ENCODE data around the gene MORC1. TPM values are rescaled to one million over a fixed set of nuclear protein-coding genes. Genes with fewer than 3 reads are reported as not detected.
A peak's percentile ranks its signal among the peaks of the same experiment; 100 is the strongest.
"Not testable (repeated sequence)": the region's sequence is repeated elsewhere in the genome, so short reads cannot be mapped to it uniquely, and the experiment has no call there.

Gene MORC1
- total RNA-seq, 2 experiments from 2014 or later, result not detected

GRCh38 chr3:109091846-109092245 is 26.1 kb downstream of the MORC1 start:
- Mint-ChIP-seq H3K4me1 (ENCODE audit: low read depth) (no peaks in the 10 kb centered on the region), H3K27ac (no peak overlapping the region), H3K4me3 (no peak overlapping the region), H3K27me3 (ENCODE audit: low read depth) (peaks cover 9% of the 10 kb centered on the region), H3K9me3 (no peaks in the 10 kb centered on the region), H3K36me3 (ENCODE audit: low read depth) (no peaks in the 10 kb centered on the region)
- no peak for DNase-seq
- CTCF ChIA-PET, result no interaction called here
- intact Hi-C loops (cut with micrococcal nuclease), result no loop called here

- H3K4me3 Mint-ChIP-seq, result no peak overlapping the region
- no peaks in the 10 kb centered on the region for H3K9me3 Mint-ChIP-seq
- no peaks in the 10 kb centered on the region for H3K36me3 Mint-ChIP-seq (ENCODE audit: low read depth)
- H3K27ac Mint-ChIP-seq, result no peak overlapping the region
- H3K27me3 Mint-ChIP-seq (ENCODE audit: low read depth), result peaks cover 9% of the 10 kb centered on the region
- no peaks in the 10 kb centered on the region for H3K4me1 Mint-ChIP-seq (ENCODE audit: low read depth)
- CTCF ChIA-PET, result no interaction called here
- no peak for DNase-seq
- intact Hi-C loops (cut with micrococcal nuclease), result no loop called here
Measured at GRCh38 chr3:109089265-109089664, 28.7 kb downstream of the MORC1 start.

- peaks cover 4% of the 10 kb centered on the region for H3K9me3 Mint-ChIP-seq
- no peaks in the 10 kb centered on the region for H3K36me3 Mint-ChIP-seq (ENCODE audit: low read depth)
- H3K4me3 Mint-ChIP-seq, result no peak overlapping the region
- no peaks in the 10 kb centered on the region for H3K4me1 Mint-ChIP-seq (ENCODE audit: low read depth)
- CTCF ChIA-PET, result interaction anchor here (0.7 to 3.2 kb wide), 12 partner anchors 11 to 596 kb away, joined by 3 to 30 read pairs (median 4); no protein-coding TSS in a partner anchor
- H3K27ac Mint-ChIP-seq, result no peak overlapping the region
- H3K27me3 Mint-ChIP-seq (ENCODE audit: low read depth), result peaks cover 6% of the 10 kb centered on the region
- DNase-seq, result peak; percentile 38
- intact Hi-C loops (cut with micrococcal nuclease), result loop anchor here (1.0 to 5.0 kb wide), 5 partner anchors 32 to 593 kb away; no protein-coding TSS in a partner anchor
Measured at GRCh38 chr3:109081746-109082510, 36.0 kb downstream of the MORC1 start.

GRCh38 chr3:109080090-109080489 is 37.8 kb downstream of the MORC1 start:
- CTCF ChIA-PET, result interaction anchor here (1.0 kb wide), 1 partner anchor 55 kb away, joined by 3 read pairs; no protein-coding TSS in a partner anchor
- H3K9me3 Mint-ChIP-seq; H3K27ac Mint-ChIP-seq; H3K4me1 Mint-ChIP-seq (ENCODE audit: low read depth); DNase-seq; H3K4me3 Mint-ChIP-seq; H3K36me3 Mint-ChIP-seq (ENCODE audit: low read depth): not testable (repeated sequence)
- peaks cover 14% of the 10 kb centered on the region for H3K27me3 Mint-ChIP-seq (ENCODE audit: low read depth)
- intact Hi-C loops (cut with micrococcal nuclease), result loop anchor here (5.0 kb wide), 1 partner anchor 163 kb away; no protein-coding TSS in a partner anchor

- intact Hi-C loops (cut with micrococcal nuclease), result no loop called here
- DNase-seq, result no peak
- no peaks in the 10 kb centered on the region for H3K36me3 Mint-ChIP-seq (ENCODE audit: low read depth)
- no peak overlapping the region for H3K27ac Mint-ChIP-seq
- H3K9me3 Mint-ChIP-seq, result no peaks in the 10 kb centered on the region
- H3K4me3 Mint-ChIP-seq, result no peak overlapping the region
- CTCF ChIA-PET, result interaction anchor here (1.2 kb wide), 1 partner anchor 49 kb away, joined by 5 read pairs; no protein-coding TSS in a partner anchor
- peaks cover 21% of the 10 kb centered on the region for H3K27me3 Mint-ChIP-seq (ENCODE audit: low read depth)
- peaks cover 5% of the 10 kb centered on the region for H3K4me1 Mint-ChIP-seq (ENCODE audit: low read depth)
Measured at GRCh38 chr3:109073116-109073515, 44.8 kb downstream of the MORC1 start.

- Mint-ChIP-seq H3K36me3 (ENCODE audit: low read depth) (no peaks in the 10 kb centered on the region), H3K27ac (no peak overlapping the region), H3K27me3 (ENCODE audit: low read depth) (peaks cover 21% of the 10 kb centered on the region), H3K9me3 (no peaks in the 10 kb centered on the region), H3K4me1 (ENCODE audit: low read depth) (peaks cover 5% of the 10 kb centered on the region), H3K4me3 (no peak overlapping the region)
- peak; percentile 8 for DNase-seq
- intact Hi-C loops (cut with micrococcal nuclease), result no loop called here
- CTCF ChIA-PET, result interaction anchor here (1.4 kb wide), 1 partner anchor 9 kb away, joined by 4 read pairs; no protein-coding TSS in a partner anchor
Measured at GRCh38 chr3:109072194-109072593, 45.7 kb downstream of the MORC1 start.

- H3K36me3 Mint-ChIP-seq (ENCODE audit: low read depth), result no peaks in the 10 kb centered on the region
- H3K4me1 Mint-ChIP-seq (ENCODE audit: low read depth), result peaks cover 5% of the 10 kb centered on the region
- H3K27ac Mint-ChIP-seq, result no peak overlapping the region
- CTCF ChIA-PET, result interaction anchor here (0.5 to 1.7 kb wide), 4 partner anchors 10 to 896 kb away, joined by 4 to 13 read pairs (median 4); no protein-coding TSS in a partner anchor
- H3K9me3 Mint-ChIP-seq, result no peaks in the 10 kb centered on the region
- peaks cover 20% of the 10 kb centered on the region for H3K27me3 Mint-ChIP-seq (ENCODE audit: low read depth)
- DNase-seq, result no peak
- intact Hi-C loops (cut with micrococcal nuclease), result no loop called here
- H3K4me3 Mint-ChIP-seq, result no peak overlapping the region
Measured at GRCh38 chr3:109071350-109072142, 46.4 kb downstream of the MORC1 start.

- peaks cover 12% of the 10 kb centered on the region for H3K27me3 Mint-ChIP-seq (ENCODE audit: low read depth)
- no peak overlapping the region for H3K4me3 Mint-ChIP-seq
- CTCF ChIA-PET, result interaction anchor here (0.8 to 1.7 kb wide), 2 partner anchors 15 to 46 kb away, joined by 4 to 13 read pairs; no protein-coding TSS in a partner anchor
- no peaks in the 10 kb centered on the region for H3K9me3 Mint-ChIP-seq
- no peak overlapping the region for H3K27ac Mint-ChIP-seq
- no peaks in the 10 kb centered on the region for H3K36me3 Mint-ChIP-seq (ENCODE audit: low read depth)
- no peak for DNase-seq
- H3K4me1 Mint-ChIP-seq (ENCODE audit: low read depth), result peaks cover 5% of the 10 kb centered on the region
- intact Hi-C loops (cut with micrococcal nuclease), result no loop called here
Measured at GRCh38 chr3:109070211-109070610, 47.7 kb downstream of the MORC1 start.

- CTCF ChIA-PET, result interaction anchor here (0.5 kb wide), 1 partner anchor 359 kb away, joined by 3 read pairs; no protein-coding TSS in a partner anchor
- Mint-ChIP-seq H3K4me1 (ENCODE audit: low read depth) (no peaks in the 10 kb centered on the region), H3K27me3 (ENCODE audit: low read depth) (peaks cover 9% of the 10 kb centered on the region), H3K9me3 (no peaks in the 10 kb centered on the region), H3K36me3 (ENCODE audit: low read depth) (no peaks in the 10 kb centered on the region), H3K4me3 (no peak overlapping the region), H3K27ac (no peak overlapping the region)
- intact Hi-C loops (cut with micrococcal nuclease), result no loop called here
- DNase-seq, result no peak
Measured at GRCh38 chr3:109066864-109067263, 51.1 kb downstream of the MORC1 start.

- H3K36me3 Mint-ChIP-seq (ENCODE audit: low read depth), result no peaks in the 10 kb centered on the region
- CTCF ChIA-PET, result interaction anchor here (0.6 to 1.0 kb wide), 2 partner anchors 12 to 35 kb away, joined by 3 to 5 read pairs; no protein-coding TSS in a partner anchor
- H3K4me3 Mint-ChIP-seq, result no peak overlapping the region
- H3K27me3 Mint-ChIP-seq (ENCODE audit: low read depth), result peaks cover 20% of the 10 kb centered on the region
- H3K27ac Mint-ChIP-seq, result no peak overlapping the region
- no peaks in the 10 kb centered on the region for H3K9me3 Mint-ChIP-seq
- intact Hi-C loops (cut with micrococcal nuclease), result no loop called here
- DNase-seq, result no peak
- peaks cover 2% of the 10 kb centered on the region for H3K4me1 Mint-ChIP-seq (ENCODE audit: low read depth)
Measured at GRCh38 chr3:109059264-109059663, 58.7 kb downstream of the MORC1 start.

GRCh38 chr3:109057616-109058015 is 60.3 kb downstream of the MORC1 start:
- no peak overlapping the region for H3K27ac Mint-ChIP-seq
- no peak overlapping the region for H3K4me3 Mint-ChIP-seq
- CTCF ChIA-PET, result interaction anchor here (0.6 kb wide), 1 partner anchor 71 kb away, joined by 3 read pairs; no protein-coding TSS in a partner anchor
- H3K36me3 Mint-ChIP-seq (ENCODE audit: low read depth), result no peaks in the 10 kb centered on the region
- peaks cover 2% of the 10 kb centered on the region for H3K4me1 Mint-ChIP-seq (ENCODE audit: low read depth)
- H3K9me3 Mint-ChIP-seq, result no peaks in the 10 kb centered on the region
- peaks cover 18% of the 10 kb centered on the region for H3K27me3 Mint-ChIP-seq (ENCODE audit: low read depth)
- intact Hi-C loops (cut with micrococcal nuclease), result no loop called here
- DNase-seq, result no peak

- intact Hi-C loops (cut with micrococcal nuclease), result no loop called here
- Mint-ChIP-seq H3K9me3 (no peaks in the 10 kb centered on the region), H3K4me1 (ENCODE audit: low read depth) (peaks cover 2% of the 10 kb centered on the region), H3K4me3 (no peak overlapping the region), H3K27me3 (ENCODE audit: low read depth) (peaks cover 18% of the 10 kb centered on the region), H3K36me3 (ENCODE audit: low read depth) (no peaks in the 10 kb centered on the region), H3K27ac (no peak overlapping the region)
- CTCF ChIA-PET, result interaction anchor here (0.9 to 1.1 kb wide), 2 partner anchors 23 to 33 kb away, joined by 3 to 4 read pairs; no protein-coding TSS in a partner anchor
- DNase-seq, result no peak
Measured at GRCh38 chr3:109057056-109057455, 60.9 kb downstream of the MORC1 start.

Measured in activated naive CD4-positive, alpha-beta T cell treated with anti-CD3 and anti-CD28 coated beads for 36 hours (primary cell).